GM19025 (cell line): ENCODE data around the gene MYO5B.
A peak's percentile ranks its signal among the peaks of the same experiment; 100 is the strongest.
"Not testable (repeated sequence)": the region's sequence is repeated elsewhere in the genome, so short reads cannot be mapped to it uniquely, and the experiment has no call there.

Source experiments
- ATAC-seq: cut with Tn5 transposase; IDR thresholded peaks from one replicate; pipeline ENCODE4 v1.9.1; 2021; ENCODE audit warnings: mild to moderate bottlenecking, low read depth, moderate library complexity; ENCODE audit not compliant: unreplicated experiment

MYO5B gene

GRCh38 chr18:49817947-49818346, 377.0 kb downstream of the MYO5B start:
- ATAC-seq, result no peak

- ATAC-seq, result no peak
Measured at GRCh38 chr18:49815927-49816326, 379.0 kb downstream of the MYO5B start.

GRCh38 chr18:49814147-49814499, 380.8 kb downstream of the MYO5B start:
- no peak for ATAC-seq

GRCh38 chr18:49813319-49814146, 381.4 kb downstream of the MYO5B start, which contains the start of gene ACAA2:
Gene ACAA2, minus strand, starts transcription at chr18:49813533. Its CDS starts 49 bp downstream, at chr18:49813484.
- ATAC-seq, result peak; percentile 82

- ATAC-seq, result peak; percentile 16
Measured at GRCh38 chr18:49813069-49813318, 382.0 kb downstream of the MYO5B start.

GRCh38 chr18:49812286-49813068, 382.5 kb downstream of the MYO5B start:
- no peak for ATAC-seq

GRCh38 chr18:49811151-49811938, 383.6 kb downstream of the MYO5B start:
- no peak for ATAC-seq

GRCh38 chr18:49808553-49809191, 386.3 kb downstream of the MYO5B start:
- ATAC-seq, result not testable (repeated sequence)

GRCh38 chr18:49804096-49804495, 390.9 kb downstream of the MYO5B start:
- no peak for ATAC-seq

- no peak for ATAC-seq
Measured at GRCh38 chr18:49802623-49803022, 392.3 kb downstream of the MYO5B start.

- ATAC-seq, result not testable (repeated sequence)
Measured at GRCh38 chr18:49800491-49800890, 394.5 kb downstream of the MYO5B start.

- not testable (repeated sequence) for ATAC-seq
Measured at GRCh38 chr18:49799806-49800205, 395.1 kb downstream of the MYO5B start.

- no peak for ATAC-seq
Measured at GRCh38 chr18:49798001-49798400, 396.9 kb downstream of the MYO5B start.

GRCh38 chr18:49795612-49796552, 399.1 kb downstream of the MYO5B start:
- ATAC-seq, result no peak

- ATAC-seq, result no peak
Measured at GRCh38 chr18:49794743-49795142, 400.2 kb downstream of the MYO5B start.

- ATAC-seq, result not testable (repeated sequence)
Measured at GRCh38 chr18:49789560-49790134, 405.3 kb downstream of the MYO5B start.

- ATAC-seq, result peak; percentile 72
Measured at GRCh38 chr18:49788327-49788898, 406.5 kb downstream of the MYO5B start.

- ATAC-seq, result no peak
Measured at GRCh38 chr18:49786019-49786720, 408.8 kb downstream of the MYO5B start.
